ENCODE measurements around the gene SORCS2.

Gene SORCS2

GRCh38 chr4:7632341-7632740, 440.0 kb downstream of the SORCS2 start:
- no peak for DNase-seq

GRCh38 chr4:7632971-7633370, 440.6 kb downstream of the SORCS2 start:
- no peak for DNase-seq

GRCh38 chr4:7634661-7635251, 442.4 kb downstream of the SORCS2 start:
- no peak for DNase-seq

- no peak for DNase-seq
Measured at GRCh38 chr4:7635445-7636239, 443.3 kb downstream of the SORCS2 start.

- no peak for DNase-seq
Measured at GRCh38 chr4:7636240-7636508, 443.8 kb downstream of the SORCS2 start.

GRCh38 chr4:7637139-7637538, 444.8 kb downstream of the SORCS2 start:
- no peak for DNase-seq

- DNase-seq = no peak
Measured at GRCh38 chr4:7637971-7638370, 445.6 kb downstream of the SORCS2 start.

GRCh38 chr4:7638489-7638888, 446.2 kb downstream of the SORCS2 start:
- no peak for DNase-seq

- no peak for DNase-seq
Measured at GRCh38 chr4:7638984-7639789, 446.8 kb downstream of the SORCS2 start.

- no peak for DNase-seq
Measured at GRCh38 chr4:7640136-7640535, 447.8 kb downstream of the SORCS2 start.

- no peak for DNase-seq
Measured at GRCh38 chr4:7641712-7642111, 449.4 kb downstream of the SORCS2 start.

- DNase-seq = no peak
Measured at GRCh38 chr4:7642741-7643458, 450.6 kb downstream of the SORCS2 start.

- no peak for DNase-seq
Measured at GRCh38 chr4:7645158-7645557, 452.8 kb downstream of the SORCS2 start.

GRCh38 chr4:7645956-7646355, 453.6 kb downstream of the SORCS2 start:
- DNase-seq = no peak

GRCh38 chr4:7646384-7647061, 454.2 kb downstream of the SORCS2 start:
- DNase-seq = no peak

- no peak for DNase-seq
Measured at GRCh38 chr4:7647186-7647585, 454.8 kb downstream of the SORCS2 start.

GRCh38 chr4:7647600-7648543, 455.5 kb downstream of the SORCS2 start:
- DNase-seq = no peak

GRCh38 chr4:7648544-7649395, 456.4 kb downstream of the SORCS2 start:
- no peak for DNase-seq

GRCh38 chr4:7649411-7649740, 457.0 kb downstream of the SORCS2 start:
- DNase-seq = no peak

GRCh38 chr4:7649741-7650531, 457.6 kb downstream of the SORCS2 start:
- DNase-seq = no peak

Measured in NCI-H2081 treated with DMSO at 0.1 percent for 48 hours (cell line).